Neuron (in vitro differentiated cells): Measurements from ENCODE around the gene CTBP1.

ENCODE experiments used
- H2AFZ ChIP-seq: one replicate; pipeline ENCODE4 v1.6.1; 2013; ENCODE audit warnings: low read depth, mild to moderate bottlenecking, inconsistent platforms, low read length, moderate library complexity
- H3K27me3 ChIP-seq: one replicate; pipeline ENCODE4 v1.6.1; 2013; ENCODE audit warnings: low read length; ENCODE audit not compliant: insufficient read depth
- H3K36me3 ChIP-seq: one replicate; pipeline ENCODE4 v1.6.1; 2013; ENCODE audit warnings: low read length; ENCODE audit not compliant: insufficient read depth
- H3K4me1 ChIP-seq: one replicate; pipeline ENCODE4 v1.6.1; 2013; ENCODE audit warnings: low read length; ENCODE audit not compliant: insufficient read depth
- H3K4me3 ChIP-seq: 2 replicates; pipeline ENCODE4 v1.5.1; 2013; ENCODE audit warnings: mild to moderate bottlenecking, low read length, moderate library complexity
- H3K9me3 ChIP-seq: one replicate; pipeline ENCODE4 v1.6.1; 2013; ENCODE audit warnings: low read length

The CTBP1 gene

GRCh38 chr4:1208970-1209704 lies 39.8 kb downstream of the CTBP1 start:
- no peak overlapping the region for H3K4me3 ChIP-seq
- H3K36me3 ChIP-seq: peaks cover 31% of the 10 kb centered on the region
- no peaks in the 10 kb centered on the region for H3K9me3 ChIP-seq
- no peaks in the 10 kb centered on the region for H3K27me3 ChIP-seq
- peaks cover 21% of the 10 kb centered on the region for H3K4me1 ChIP-seq
- no peak overlapping the region for H2AFZ ChIP-seq

DNA sequence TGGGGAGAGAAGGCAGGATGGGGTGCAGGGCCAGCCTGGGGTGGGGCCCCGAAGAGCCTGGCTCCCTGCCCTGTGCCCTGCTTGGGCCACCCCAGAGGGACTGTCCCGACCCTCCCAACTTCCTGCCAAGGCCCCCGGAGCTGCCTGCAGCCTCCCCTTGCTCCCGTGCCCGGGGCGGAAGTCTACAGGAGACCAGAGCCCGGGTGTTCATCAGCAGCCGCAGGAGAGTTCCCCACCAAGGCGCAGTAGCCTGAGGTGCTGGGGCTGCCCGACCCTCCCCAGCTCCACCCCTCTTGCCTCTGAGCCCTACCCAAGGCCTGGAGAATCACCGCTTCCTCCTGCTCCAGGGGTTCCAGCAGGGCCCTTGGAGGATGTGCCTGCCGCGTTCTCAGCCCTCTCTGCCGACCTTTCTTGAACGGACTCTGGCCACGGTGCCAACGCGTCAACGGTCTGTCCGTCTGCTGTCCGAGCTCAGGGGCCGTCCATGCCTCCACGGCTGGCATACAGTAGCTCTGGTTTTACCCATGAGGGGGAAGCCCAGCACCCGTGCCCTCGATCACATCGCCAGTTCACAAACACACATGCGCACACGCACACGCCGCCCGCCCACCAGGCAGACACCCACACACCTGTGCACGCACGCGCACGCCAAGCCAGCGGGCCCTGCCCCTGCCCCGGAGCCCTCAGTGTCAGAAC lies 40.5 kb downstream of the CTBP1 start:
- H3K4me1 ChIP-seq: peaks cover 21% of the 10 kb centered on the region
- H3K4me3 ChIP-seq: no peak overlapping the region
- H3K36me3 ChIP-seq: peaks cover 24% of the 10 kb centered on the region

DNA sequence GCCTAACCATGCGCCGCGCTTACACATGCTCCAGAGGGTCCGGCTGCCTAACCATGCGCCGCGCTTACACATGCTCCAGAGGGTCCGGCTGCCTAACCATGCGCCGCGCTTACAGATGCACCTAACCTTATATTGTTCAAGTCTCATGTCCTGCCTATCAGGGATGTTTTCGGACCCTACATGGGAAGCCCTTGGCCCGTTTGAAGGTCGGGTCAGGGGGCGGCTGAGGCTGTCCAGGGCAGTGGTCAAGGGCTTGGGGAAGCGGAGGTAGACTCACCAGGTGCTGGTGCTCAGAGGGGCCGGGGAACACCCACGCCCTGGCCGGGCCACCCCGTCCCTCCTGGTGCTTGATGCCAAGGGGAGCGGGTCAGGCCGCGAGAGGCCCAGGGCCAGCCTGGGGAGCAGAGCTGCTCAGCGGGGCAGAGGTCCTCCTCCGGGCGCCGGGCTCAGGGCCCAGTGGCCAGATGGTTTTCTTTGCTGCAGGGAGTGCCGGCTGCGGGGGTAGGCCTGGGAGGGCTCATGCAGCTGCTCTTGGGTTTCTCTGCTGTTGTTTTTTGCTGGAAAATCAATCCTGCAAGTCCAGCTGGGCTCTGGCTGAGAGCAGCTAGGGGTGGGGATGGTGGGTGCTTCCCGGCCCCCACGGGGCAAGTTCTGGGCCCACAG lies 41.2 kb downstream of the CTBP1 start:
- peaks cover 17% of the 10 kb centered on the region for H3K36me3 ChIP-seq
- no peak overlapping the region for H3K4me3 ChIP-seq
- H2AFZ ChIP-seq: no peak overlapping the region
- H3K27me3 ChIP-seq: no peaks in the 10 kb centered on the region
- H3K9me3 ChIP-seq: no peaks in the 10 kb centered on the region
- peaks cover 21% of the 10 kb centered on the region for H3K4me1 ChIP-seq

More for the DNA sequence above, 40.5 kb downstream of the CTBP1 start:
- no peak overlapping the region for H2AFZ ChIP-seq
- H3K27me3 ChIP-seq: no peaks in the 10 kb centered on the region
- H3K9me3 ChIP-seq: no peaks in the 10 kb centered on the region

DNA sequence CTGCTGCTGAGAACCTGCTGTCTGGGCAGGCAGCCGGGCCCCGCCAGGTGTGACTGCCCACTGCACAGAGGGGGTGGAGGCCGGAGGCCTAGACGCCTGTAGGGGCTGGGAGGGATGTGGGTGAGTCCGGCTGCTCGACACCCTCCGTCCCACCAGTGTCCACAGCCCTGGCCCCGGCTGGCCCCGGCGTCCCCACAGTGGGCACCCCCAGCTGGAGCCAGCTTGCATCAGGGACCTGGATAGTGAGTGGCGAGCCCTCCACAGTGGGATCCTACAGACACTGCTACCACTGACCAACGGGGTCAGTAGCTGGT lies 41.8 kb downstream of the CTBP1 start:
- H3K9me3 ChIP-seq: no peaks in the 10 kb centered on the region
- no peak overlapping the region for H3K4me3 ChIP-seq
- H2AFZ ChIP-seq: no peak overlapping the region
- peaks cover 21% of the 10 kb centered on the region for H3K4me1 ChIP-seq
- no peaks in the 10 kb centered on the region for H3K27me3 ChIP-seq
- H3K36me3 ChIP-seq: peaks cover 11% of the 10 kb centered on the region

DNA sequence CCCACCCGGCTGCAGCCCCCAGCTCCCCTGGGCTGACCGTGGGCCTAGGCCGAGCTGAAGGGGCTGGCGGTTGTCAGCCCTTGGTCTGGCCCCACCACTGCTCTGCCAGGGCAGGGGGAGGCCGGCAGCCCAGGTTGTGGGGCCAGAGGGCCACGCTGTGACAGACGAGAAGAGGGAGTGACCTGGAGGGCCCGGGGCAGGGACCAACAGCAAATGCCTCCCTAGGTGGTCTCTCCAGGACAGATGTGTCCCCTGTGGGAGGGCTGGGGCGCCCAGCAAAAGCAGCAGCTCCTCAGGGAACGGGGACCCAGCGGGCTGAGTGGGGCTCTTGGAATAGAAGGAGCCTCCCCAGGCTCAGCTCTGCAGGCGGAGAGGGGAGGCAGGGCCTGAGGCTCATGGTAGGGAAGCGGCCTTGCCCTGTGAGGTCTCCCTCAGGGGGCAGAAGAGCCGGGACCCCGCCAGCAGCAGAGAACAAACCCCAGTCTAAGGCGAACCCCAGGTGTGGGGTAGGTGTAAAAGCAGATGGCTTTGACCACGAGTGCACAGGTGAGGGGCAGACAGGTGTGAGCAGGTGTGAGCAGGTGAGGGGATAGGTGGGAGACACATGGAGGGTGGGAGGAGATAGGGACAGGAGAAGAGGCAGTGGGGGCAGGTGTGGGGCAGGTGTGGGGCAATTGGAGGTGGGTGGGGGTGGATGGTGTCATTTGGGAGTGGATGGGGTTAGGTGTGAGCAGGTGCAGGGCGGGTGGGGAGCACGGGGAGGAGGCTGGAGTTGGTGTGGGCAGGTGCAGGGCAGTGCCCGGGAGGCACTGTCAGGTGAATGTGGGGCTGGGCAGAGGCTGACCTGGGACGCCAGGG lies 42.4 kb downstream of the CTBP1 start:
- no peak overlapping the region for H3K4me3 ChIP-seq
- no peak overlapping the region for H2AFZ ChIP-seq
- peaks cover 21% of the 10 kb centered on the region for H3K4me1 ChIP-seq
- H3K9me3 ChIP-seq: no peaks in the 10 kb centered on the region
- no peaks in the 10 kb centered on the region for H3K27me3 ChIP-seq
- peaks cover 8% of the 10 kb centered on the region for H3K36me3 ChIP-seq

DNA sequence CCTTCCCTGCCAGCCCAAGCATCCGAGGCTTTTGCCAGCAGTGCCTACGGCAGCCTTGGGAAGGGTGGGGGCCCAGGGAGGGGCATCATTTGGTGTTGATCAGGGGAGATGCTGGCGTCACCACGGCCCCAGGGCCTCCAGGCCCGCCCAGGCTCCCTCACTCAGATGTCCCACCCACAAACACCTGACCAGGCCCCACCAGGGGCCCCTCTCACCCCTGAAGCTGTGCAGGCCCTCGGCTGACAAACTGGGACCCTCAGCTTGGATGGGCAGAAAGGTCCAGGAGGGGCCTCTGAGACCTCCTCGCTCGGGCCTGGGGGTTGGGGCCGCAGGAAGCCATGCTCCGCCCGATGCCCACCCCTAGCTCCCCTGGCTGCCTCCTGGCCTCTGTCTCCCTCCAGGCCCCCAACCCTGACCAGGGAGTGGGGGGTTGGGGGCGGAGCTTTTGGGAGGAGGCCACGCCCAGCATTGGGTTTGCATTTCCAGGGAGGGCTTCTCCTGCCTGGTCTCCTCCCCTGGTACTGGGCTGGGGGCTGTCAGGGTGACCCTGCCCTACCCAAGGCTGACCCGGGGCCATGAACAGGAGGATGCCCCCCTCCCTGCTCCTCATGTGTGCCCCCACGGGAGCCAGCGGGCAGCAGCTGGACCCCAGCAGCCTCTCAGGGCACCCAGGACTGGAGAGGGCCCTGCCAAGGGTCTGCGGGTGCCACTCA lies 43.2 kb downstream of the CTBP1 start:
- Histone ChIP-seq H2AFZ (no peak overlapping the region), H3K36me3 (no peaks in the 10 kb centered on the region), H3K4me1 (peaks cover 16% of the 10 kb centered on the region), H3K27me3 (no peaks in the 10 kb centered on the region), H3K4me3 (no peak overlapping the region), H3K9me3 (no peaks in the 10 kb centered on the region)

- Histone ChIP-seq H3K9me3 (no peaks in the 10 kb centered on the region), H3K4me1 (peaks cover 8% of the 10 kb centered on the region), H2AFZ (no peak overlapping the region), H3K4me3 (no peak overlapping the region), H3K27me3 (peaks cover 1% of the 10 kb centered on the region), H3K36me3 (no peaks in the 10 kb centered on the region)
Observed at GRCh38 chr4:1204828-1205585, 43.9 kb downstream of the CTBP1 start.

GRCh38 chr4:1204286-1204827 lies 44.6 kb downstream of the CTBP1 start:
- Histone ChIP-seq H2AFZ (no peak overlapping the region), H3K27me3 (peaks cover 2% of the 10 kb centered on the region), H3K4me1 (peaks cover 3% of the 10 kb centered on the region), H3K4me3 (no peak overlapping the region), H3K9me3 (no peaks in the 10 kb centered on the region), H3K36me3 (no peaks in the 10 kb centered on the region)

GRCh38 chr4:1203026-1203616 lies 45.8 kb downstream of the CTBP1 start:
- Histone ChIP-seq H3K4me1 (no peaks in the 10 kb centered on the region), H3K4me3 (no peak overlapping the region), H3K9me3 (no peaks in the 10 kb centered on the region), H3K27me3 (peaks cover 2% of the 10 kb centered on the region), H3K36me3 (no peaks in the 10 kb centered on the region), H2AFZ (no peak overlapping the region)

- H3K9me3 ChIP-seq: no peaks in the 10 kb centered on the region
- peaks cover 2% of the 10 kb centered on the region for H3K27me3 ChIP-seq
- H3K36me3 ChIP-seq: no peaks in the 10 kb centered on the region
- no peaks in the 10 kb centered on the region for H3K4me1 ChIP-seq
- no peak overlapping the region for H2AFZ ChIP-seq
- no peak overlapping the region for H3K4me3 ChIP-seq
Observed at GRCh38 chr4:1202526-1203011, 46.4 kb downstream of the CTBP1 start.

DNA sequence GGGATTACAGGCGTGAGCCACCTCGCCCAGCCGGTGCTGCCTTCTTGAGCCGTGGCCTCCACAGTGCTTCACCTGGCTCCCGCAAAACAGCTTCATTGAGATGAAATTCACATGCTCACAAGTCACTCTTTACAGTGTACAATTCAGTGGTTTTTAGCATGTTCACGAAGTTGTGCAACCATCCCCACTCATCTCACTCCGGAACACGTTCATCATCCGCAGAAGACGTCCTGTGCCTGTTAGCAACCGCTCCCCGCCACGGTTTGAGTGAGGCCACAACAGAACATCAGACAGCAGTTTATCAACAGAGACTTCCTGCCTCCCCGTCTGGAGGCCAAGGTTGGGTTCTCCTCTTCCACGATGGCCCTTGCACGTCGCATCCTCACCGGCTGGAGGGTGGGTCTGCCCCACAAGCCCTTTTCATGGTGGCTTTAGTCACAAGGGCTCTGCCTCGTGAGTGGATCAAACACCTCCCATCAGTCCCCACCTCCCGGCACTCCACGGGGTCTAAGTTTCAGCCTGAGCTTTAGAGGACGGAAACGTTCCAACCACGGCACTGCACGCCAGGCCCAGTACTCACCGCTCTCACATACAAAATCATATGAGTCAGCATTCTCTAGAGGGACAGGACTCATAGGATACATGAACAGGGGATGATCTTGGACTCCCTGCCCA lies 46.9 kb downstream of the CTBP1 start:
- no peaks in the 10 kb centered on the region for H3K4me1 ChIP-seq
- H3K36me3 ChIP-seq: no peaks in the 10 kb centered on the region

More for the DNA sequence above, 46.9 kb downstream of the CTBP1 start:
- peaks cover 3% of the 10 kb centered on the region for H3K27me3 ChIP-seq
- no peak overlapping the region for H2AFZ ChIP-seq
- no peaks in the 10 kb centered on the region for H3K9me3 ChIP-seq
- H3K4me3 ChIP-seq: no peak overlapping the region
